HEK293T (cell line): ENCODE results near the gene KLC1.

ENCODE experiments used
- CTCF ChIA-PET: fragments of 350-600 bp; formaldehyde crosslinking; extraction: SDS; loops from one replicate; lab custom pipeline; 2021; ENCODE audit warnings: antibody characterized with exemption, inconsistent platforms; lab: Yijun Ruan, JAX
- POLR2A ChIA-PET: fragments of 350-600 bp; formaldehyde crosslinking; extraction: SDS; loops from one replicate; lab custom pipeline; 2020; ENCODE audit warnings: antibody characterized with exemption, inconsistent platforms; lab: Yijun Ruan, JAX
- DNase-seq: peaks from one replicate; pipeline ENCODE4 v3.0.0; 2012; ENCODE audit warnings: mixed read lengths; ENCODE audit errors: extremely low spot score
- ARNT ChIP-seq: fragments of 450-650 bp; IDR thresholded peaks from 2 replicates; pipeline ENCODE4 v1.6.1; 2017; ENCODE audit warnings: mild to moderate bottlenecking
- BHLHE40 ChIP-seq: fragments of 450-650 bp; IDR thresholded peaks from 2 replicates; pipeline ENCODE4 v1.6.1; 2016; ENCODE audit warnings: mild to moderate bottlenecking, moderate library complexity, borderline replicate concordance
- CTBP1 ChIP-seq: fragments of 450-650 bp; IDR thresholded peaks from 2 replicates; pipeline ENCODE4 v1.6.1; 2016; ENCODE audit warnings: borderline replicate concordance
- ELF4 ChIP-seq: fragments of 450-650 bp; IDR thresholded peaks from 2 replicates; pipeline ENCODE4 v1.6.1; 2017; ENCODE audit warnings: antibody characterized with exemption
- FOXA1 ChIP-seq: fragments of 450-650 bp; IDR thresholded peaks from 2 replicates; pipeline ENCODE4 v1.6.1; 2016; ENCODE audit warnings: mild to moderate bottlenecking
- FOXK2 ChIP-seq: fragments of 450-650 bp; IDR thresholded peaks from 2 replicates; pipeline ENCODE4 v1.6.1; 2016; ENCODE audit warnings: mild to moderate bottlenecking
- FOXM1 ChIP-seq: fragments of 450-650 bp; IDR thresholded peaks from 2 replicates; pipeline ENCODE4 v1.6.1; 2017; ENCODE audit warnings: mild to moderate bottlenecking, borderline replicate concordance
- HDGF ChIP-seq: fragments of 450-650 bp; IDR thresholded peaks from 2 replicates; pipeline ENCODE4 v1.6.1; 2017; ENCODE audit warnings: antibody characterized with exemption, borderline replicate concordance
- L3MBTL2 ChIP-seq: fragments of 450-650 bp; conservative IDR thresholded peaks from 2 replicates; pipeline ENCODE4 v1.6.1; 2016; ENCODE audit warnings: mild to moderate bottlenecking
- LEF1 ChIP-seq: fragments of 450-650 bp; IDR thresholded peaks from 2 replicates; pipeline ENCODE4 v1.6.1; 2017; ENCODE audit warnings: mild to moderate bottlenecking, borderline replicate concordance
- NFRKB ChIP-seq: fragments of 450-650 bp; IDR thresholded peaks from 2 replicates; pipeline ENCODE4 v1.6.1; 2016; ENCODE audit warnings: mild to moderate bottlenecking, moderate library complexity
- PKNOX1 ChIP-seq: fragments of 450-650 bp; IDR thresholded peaks from 2 replicates; pipeline ENCODE4 v1.6.1; 2016
- SP1 ChIP-seq: fragments of 450-650 bp; IDR thresholded peaks from 2 replicates; pipeline ENCODE4 v1.6.1; 2017
- SUZ12 ChIP-seq: fragments of 450-650 bp; IDR thresholded peaks from 2 replicates; pipeline ENCODE4 v1.6.1; 2016; ENCODE audit warnings: mild to moderate bottlenecking
- TARDBP ChIP-seq: fragments of 450-650 bp; IDR thresholded peaks from 2 replicates; pipeline ENCODE4 v1.6.1; 2016
- ZNF384 ChIP-seq: fragments of 450-650 bp; IDR thresholded peaks from 2 replicates; pipeline ENCODE4 v1.6.1; 2016

The KLC1 gene

GRCh38 chr14:103702095-103702494, 73.1 kb downstream of the KLC1 start:
- ChIA-PET POLR2A (interaction anchor here (1.1 to 2.1 kb wide), 2 partner anchors 10 to 14 kb away, joined by 4 to 11 read pairs; partner anchors contain the start of genes XRCC3 and ZFYVE21), CTCF (interaction anchor here (0.6 kb wide), 1 partner anchor 128 kb away, joined by 4 read pairs; no protein-coding TSS in a partner anchor)
- TF ChIP-seq HDGF (no peak), PKNOX1 (no peak), FOXM1 (no peak), ARNT (no peak), ZNF384 (no peak), LEF1 (no peak), L3MBTL2 (no peak), TARDBP (no peak), NFRKB (no peak), FOXK2 (no peak)
- no peak for DNase-seq

DNA sequence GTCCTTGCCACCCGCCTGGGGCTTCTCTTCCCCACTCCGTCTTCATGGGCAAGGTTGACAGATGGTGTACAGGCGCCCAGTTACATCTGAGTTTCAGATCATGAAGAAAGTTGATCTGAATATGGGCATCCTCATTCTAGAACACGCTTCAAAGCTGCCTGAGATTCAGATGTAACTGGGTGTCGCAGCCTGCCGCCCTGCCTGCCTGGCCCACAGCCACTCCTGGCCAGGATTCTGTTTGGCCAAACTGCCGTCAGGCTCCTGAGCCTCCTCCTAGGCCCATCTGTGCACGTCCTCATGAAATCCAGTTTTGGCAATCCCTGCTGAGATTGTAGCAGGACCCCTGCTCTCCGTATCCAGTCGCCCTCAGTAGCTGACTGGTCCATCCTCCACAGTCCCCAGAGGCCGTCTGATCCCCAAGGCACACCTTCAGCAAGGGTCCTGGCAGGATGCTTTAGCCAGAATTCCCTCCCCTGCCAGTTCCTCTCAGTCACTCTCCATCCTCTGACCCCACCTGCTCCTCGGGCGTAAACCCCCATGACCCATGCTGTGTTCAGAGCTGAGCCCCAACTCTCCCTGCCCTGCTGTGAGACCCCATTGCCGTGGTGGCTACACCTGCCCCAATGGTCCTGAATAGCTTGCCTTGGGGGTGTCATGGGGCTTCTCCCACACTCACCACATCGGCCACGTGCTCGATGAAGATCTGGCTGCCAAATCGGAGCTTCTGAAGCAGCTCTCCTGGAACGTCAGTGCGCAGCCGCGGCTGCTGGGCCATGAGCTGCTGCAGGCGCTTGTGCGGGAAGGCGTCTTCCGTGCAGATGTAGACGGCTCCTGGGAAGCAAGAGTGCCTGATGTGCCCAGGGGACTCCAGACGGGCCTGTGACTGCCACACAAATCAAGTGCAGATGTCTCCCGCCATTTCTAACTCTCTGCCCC, 73.8 kb downstream of the KLC1 start:
- CTCF ChIA-PET, result no interaction called here
- no peak for DNase-seq

GRCh38 chr14:103703433-103704385, 74.7 kb downstream of the KLC1 start:
- ChIA-PET POLR2A (interaction anchor here (1.0 to 2.1 kb wide), 5 partner anchors 8 to 142 kb away, joined by 4 to 11 read pairs (median 4); partner anchors contain the start of genes XRCC3 and ZFYVE21), CTCF (no interaction called here)
- TF ChIP-seq ZNF384 (no peak), FOXA1 (no peak), L3MBTL2 (no peak), LEF1 (no peak), CTBP1 (no peak), FOXK2 (no peak), TARDBP (no peak), ELF4 (no peak), NFRKB (no peak), ARNT (no peak), BHLHE40 (no peak), SP1 (no peak), FOXM1 (no peak), PKNOX1 (no peak)
- DNase-seq, result no peak

More for the DNA sequence above, 73.8 kb downstream of the KLC1 start:
- no peak for TF ChIP-seq FOXM1
- no peak for TF ChIP-seq NFRKB
- no peak for TF ChIP-seq SP1
- POLR2A ChIA-PET, result interaction anchor here (1.1 to 2.1 kb wide), 4 partner anchors 9 to 142 kb away, joined by 4 to 11 read pairs (median 4); partner anchors contain the start of genes XRCC3 and ZFYVE21

- ChIA-PET CTCF (no interaction called here), POLR2A (interaction anchor here (1.0 to 2.8 kb wide), 3 partner anchors 9 to 10 kb away, joined by 4 to 12 read pairs (median 10); partner anchors contain the start of genes XRCC3 and ZFYVE21)
- no peak for TF ChIP-seq ZNF384
- TF ChIP-seq SUZ12, result no peak
- no peak for TF ChIP-seq FOXK2
- TF ChIP-seq PKNOX1, result no peak
- TF ChIP-seq LEF1, result no peak
- TF ChIP-seq FOXA1, result no peak
- TF ChIP-seq SP1, result no peak
- no peak for DNase-seq
These were observed 75.7 kb downstream of the KLC1 start for GRCh38 chr14:103704708-103705107.

GRCh38 chr14:103705118-103705503, 76.1 kb downstream of the KLC1 start:
- ChIA-PET POLR2A (interaction anchor here (1.5 to 2.8 kb wide), 2 partner anchors 8 to 10 kb away, joined by 10 to 12 read pairs; partner anchors contain the start of genes XRCC3 and ZFYVE21), CTCF (no interaction called here)
- DNase-seq, result no peak
- no peak for TF ChIP-seq SP1
- no peak for TF ChIP-seq L3MBTL2
- TF ChIP-seq FOXM1, result no peak
- no peak for TF ChIP-seq LEF1
- no peak for TF ChIP-seq PKNOX1
- no peak for TF ChIP-seq FOXA1
- TF ChIP-seq TARDBP, result no peak
- no peak for TF ChIP-seq ZNF384
- TF ChIP-seq FOXK2, result no peak
- no peak for TF ChIP-seq CTBP1
- no peak for TF ChIP-seq HDGF
- no peak for TF ChIP-seq SUZ12
- TF ChIP-seq ARNT, result no peak
- TF ChIP-seq NFRKB, result no peak
- TF ChIP-seq ELF4, result no peak
